OCI-LY1 (cell line): ENCODE measurements around the gene MEIOSIN.

Experiments
- EZH2 ChIP-seq: fragments of 200-600 bp; sonication (generic), shearing (Covaris generic); IDR thresholded peaks from 2 replicates; pipeline ENCODE4 v1.8.0; 2017; ENCODE audit warnings: borderline replicate concordance, mixed run types, mild to moderate bottlenecking, antibody characterized with exemption, low read length, moderate library complexity, mixed read lengths
- TF ChIP-seq, protein P1 (sequence below): fragments of 200-600 bp; sonication (generic), shearing (Covaris generic); IDR thresholded peaks from 2 replicates; pipeline ENCODE4 v1.5.1; 2017; ENCODE audit warnings: mild to moderate bottlenecking, antibody characterized with exemption, low read length, moderate library complexity, mixed read lengths

DNA sequence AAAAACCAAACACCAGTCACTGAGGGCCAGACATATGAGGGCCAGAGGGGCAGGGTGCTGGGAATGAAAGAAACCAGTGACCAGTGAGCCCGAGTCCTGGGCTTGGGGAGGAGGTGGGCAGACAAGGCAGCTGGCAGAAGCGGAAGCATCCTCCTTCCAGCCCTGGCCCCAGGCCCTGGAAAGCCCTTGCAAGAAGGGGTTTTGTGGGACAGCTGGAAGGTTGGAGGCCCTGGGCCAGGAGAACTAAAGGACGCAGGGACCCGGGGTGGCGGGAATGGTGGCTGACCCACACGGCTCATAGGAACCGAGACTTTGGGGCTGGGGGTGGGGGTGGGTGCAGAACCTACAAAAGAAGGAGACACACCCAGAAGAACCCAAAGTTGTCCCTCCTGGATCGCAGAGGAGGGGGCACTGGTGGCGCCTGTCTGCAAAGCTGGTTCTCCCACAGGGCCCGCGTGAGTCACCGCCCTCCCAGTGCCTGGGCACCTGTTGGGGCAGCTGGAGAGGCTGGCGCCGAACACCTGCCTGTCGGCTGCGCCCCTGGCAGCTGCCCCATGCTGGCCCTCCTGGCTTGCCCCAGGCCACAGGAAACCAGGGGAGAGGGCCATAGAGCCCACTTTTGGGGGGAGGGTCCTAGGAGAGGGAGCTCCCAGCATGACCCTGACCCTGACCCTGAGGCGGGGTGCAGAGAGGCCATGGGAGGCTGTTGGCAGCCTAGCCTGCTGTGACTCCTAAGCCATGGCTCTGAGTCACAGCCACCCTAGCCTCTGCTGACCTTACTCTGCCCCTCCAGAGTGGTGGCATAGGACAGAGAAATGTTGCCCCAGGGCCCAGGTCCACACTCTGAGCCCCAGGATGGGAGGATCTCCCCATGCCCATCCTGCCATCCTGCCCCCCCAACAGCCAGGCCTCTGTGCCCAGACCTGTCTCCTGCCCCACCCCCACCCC is 48.2 kb downstream of the MEIOSIN start:
- TF ChIP-seq, protein P1, sequence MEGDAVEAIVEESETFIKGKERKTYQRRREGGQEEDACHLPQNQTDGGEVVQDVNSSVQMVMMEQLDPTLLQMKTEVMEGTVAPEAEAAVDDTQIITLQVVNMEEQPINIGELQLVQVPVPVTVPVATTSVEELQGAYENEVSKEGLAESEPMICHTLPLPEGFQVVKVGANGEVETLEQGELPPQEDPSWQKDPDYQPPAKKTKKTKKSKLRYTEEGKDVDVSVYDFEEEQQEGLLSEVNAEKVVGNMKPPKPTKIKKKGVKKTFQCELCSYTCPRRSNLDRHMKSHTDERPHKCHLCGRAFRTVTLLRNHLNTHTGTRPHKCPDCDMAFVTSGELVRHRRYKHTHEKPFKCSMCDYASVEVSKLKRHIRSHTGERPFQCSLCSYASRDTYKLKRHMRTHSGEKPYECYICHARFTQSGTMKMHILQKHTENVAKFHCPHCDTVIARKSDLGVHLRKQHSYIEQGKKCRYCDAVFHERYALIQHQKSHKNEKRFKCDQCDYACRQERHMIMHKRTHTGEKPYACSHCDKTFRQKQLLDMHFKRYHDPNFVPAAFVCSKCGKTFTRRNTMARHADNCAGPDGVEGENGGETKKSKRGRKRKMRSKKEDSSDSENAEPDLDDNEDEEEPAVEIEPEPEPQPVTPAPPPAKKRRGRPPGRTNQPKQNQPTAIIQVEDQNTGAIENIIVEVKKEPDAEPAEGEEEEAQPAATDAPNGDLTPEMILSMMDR = no peak
- no peak for TF ChIP-seq EZH2
